VCaP (cell line): Measurements from ENCODE around the gene ZNF564.

Experiments
- H3K27ac ChIP-seq: fragments of 450-650 bp; 2 replicates; pipeline ENCODE4 v1.5.1; 2017
- TF ChIP-seq, protein P1 (sequence below): fragments of 450-650 bp; conservative IDR thresholded peaks from 2 replicates; pipeline ENCODE4 v1.5.1; 2017; ENCODE audit warnings: mild to moderate bottlenecking, moderate library complexity

ZNF564 gene

DNA sequence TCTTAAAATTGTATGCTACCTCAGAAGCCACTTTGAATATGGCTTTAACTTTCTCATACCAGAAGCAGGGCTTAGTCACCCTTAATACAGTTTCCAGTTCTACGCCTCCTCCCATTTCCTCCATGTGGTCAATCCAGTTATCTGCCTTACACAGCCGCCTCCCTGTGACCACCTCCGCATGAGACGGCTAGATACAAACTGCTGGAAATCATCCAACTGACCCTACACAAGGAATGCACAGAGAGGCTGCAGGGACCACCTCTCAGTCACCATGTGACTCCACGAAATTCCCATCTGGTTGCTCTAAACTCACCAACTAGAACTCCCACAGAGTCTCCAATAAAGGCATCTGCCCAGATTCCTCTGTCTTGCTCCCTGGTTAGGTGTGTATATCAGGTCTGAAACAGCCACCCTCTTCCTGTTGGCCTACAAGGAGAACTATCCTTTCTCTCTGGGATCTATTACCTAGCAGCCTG lies 6.8 kb downstream of the ZNF564 start:
- TF ChIP-seq, protein P1, sequence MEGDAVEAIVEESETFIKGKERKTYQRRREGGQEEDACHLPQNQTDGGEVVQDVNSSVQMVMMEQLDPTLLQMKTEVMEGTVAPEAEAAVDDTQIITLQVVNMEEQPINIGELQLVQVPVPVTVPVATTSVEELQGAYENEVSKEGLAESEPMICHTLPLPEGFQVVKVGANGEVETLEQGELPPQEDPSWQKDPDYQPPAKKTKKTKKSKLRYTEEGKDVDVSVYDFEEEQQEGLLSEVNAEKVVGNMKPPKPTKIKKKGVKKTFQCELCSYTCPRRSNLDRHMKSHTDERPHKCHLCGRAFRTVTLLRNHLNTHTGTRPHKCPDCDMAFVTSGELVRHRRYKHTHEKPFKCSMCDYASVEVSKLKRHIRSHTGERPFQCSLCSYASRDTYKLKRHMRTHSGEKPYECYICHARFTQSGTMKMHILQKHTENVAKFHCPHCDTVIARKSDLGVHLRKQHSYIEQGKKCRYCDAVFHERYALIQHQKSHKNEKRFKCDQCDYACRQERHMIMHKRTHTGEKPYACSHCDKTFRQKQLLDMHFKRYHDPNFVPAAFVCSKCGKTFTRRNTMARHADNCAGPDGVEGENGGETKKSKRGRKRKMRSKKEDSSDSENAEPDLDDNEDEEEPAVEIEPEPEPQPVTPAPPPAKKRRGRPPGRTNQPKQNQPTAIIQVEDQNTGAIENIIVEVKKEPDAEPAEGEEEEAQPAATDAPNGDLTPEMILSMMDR, result no peak
- H3K27ac ChIP-seq, result no peak overlapping the region

DNA sequence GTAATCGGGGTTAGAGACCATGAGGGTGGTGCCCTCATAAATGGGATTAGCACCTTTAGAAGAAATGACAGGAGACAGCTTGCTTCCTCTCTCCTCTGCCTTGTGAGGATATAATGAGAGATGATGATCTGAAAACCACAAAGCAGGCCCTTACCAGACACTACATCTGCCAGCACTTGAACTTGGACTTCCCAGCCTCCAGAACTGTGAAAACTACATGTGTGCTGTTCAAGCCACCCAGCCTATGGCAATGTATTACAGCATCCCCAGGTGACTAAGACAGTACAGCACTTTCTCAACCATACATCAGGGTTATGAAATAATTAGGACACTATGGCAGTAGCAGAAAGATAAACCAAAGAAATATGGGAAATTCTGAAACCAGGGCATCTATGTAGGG lies 7.4 kb downstream of the ZNF564 start:
- H3K27ac ChIP-seq, result no peak overlapping the region
- TF ChIP-seq, protein P1, result no peak

DNA sequence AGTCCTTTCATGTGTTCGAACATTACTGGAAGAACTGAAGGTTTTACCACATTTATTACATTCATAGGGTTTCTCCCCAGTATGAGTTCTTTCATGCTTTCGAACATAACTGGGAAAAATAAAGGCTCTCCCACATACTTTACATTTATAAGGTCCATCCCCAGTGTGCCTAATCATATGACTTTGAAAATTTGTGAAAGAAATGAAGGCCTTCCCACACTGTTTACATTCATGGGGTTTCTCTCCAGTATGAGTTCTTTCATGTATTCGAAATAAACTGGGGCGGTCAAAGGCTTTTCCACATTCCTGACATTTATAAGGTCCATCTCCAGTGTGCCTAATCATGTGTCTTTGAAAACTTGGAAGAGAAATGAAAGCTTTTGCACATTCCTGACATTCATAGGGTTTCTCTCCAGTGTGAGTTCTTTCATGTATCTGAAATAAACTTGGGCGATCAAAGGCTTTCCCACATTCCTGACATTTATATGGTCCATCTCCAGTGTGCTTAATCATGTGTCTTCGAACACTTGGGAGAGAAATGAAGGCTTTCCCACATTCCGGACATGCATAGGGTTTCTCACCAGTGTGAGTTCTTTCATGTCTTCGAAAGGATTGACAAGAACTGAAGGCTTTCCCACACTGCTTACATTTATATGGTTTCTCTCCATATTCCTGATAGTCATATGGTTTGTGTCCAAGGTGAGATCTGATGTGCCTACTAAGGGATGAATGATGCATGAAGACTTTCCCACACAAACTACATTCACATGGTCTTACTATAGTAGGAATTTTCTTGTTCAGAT lies 24.0 kb downstream of the ZNF564 start:
- TF ChIP-seq, protein P1, result no peak
- no peak overlapping the region for H3K27ac ChIP-seq

DNA sequence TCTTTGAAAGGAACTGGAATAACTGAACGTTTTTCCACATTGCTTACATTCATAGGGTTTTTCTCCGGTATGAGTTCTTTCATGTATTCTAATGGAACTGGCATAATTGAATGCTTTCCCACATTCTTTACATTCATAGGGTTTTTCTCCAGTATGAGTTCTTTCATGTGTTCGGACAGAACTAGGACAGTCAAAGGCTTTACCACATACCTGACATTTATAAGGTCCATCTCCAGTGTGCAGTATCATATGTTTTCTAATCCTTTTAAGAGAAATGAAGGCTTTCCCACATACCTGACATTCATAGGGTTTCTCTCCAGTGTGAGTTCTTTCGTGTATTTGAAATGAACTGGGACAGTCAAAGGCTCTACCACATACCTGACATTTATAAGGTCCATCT lies 24.7 kb downstream of the ZNF564 start:
- TF ChIP-seq, protein P1, result no peak
- no peak overlapping the region for H3K27ac ChIP-seq

DNA sequence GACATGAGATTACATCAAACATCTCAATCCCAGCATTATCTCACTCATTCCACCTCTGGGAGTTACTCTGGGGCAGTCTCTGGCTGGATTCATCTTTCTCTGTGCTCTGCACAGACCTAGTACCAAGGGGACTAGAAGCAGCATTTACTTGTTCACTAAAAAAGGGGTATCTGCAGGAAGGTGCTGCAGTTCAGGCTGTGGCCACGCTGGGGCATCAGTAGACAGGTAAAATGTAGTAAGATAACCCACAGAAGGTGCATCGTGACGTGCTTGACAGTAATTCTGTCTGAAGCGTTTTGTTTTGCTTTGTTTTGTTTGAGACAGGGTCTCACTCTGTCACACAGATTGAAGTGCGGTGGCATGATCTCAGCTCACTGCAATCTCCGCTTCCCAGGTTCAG lies 29.3 kb downstream of the ZNF564 start:
- no peak overlapping the region for H3K27ac ChIP-seq
- TF ChIP-seq, protein P1, result peak; percentile 69

DNA sequence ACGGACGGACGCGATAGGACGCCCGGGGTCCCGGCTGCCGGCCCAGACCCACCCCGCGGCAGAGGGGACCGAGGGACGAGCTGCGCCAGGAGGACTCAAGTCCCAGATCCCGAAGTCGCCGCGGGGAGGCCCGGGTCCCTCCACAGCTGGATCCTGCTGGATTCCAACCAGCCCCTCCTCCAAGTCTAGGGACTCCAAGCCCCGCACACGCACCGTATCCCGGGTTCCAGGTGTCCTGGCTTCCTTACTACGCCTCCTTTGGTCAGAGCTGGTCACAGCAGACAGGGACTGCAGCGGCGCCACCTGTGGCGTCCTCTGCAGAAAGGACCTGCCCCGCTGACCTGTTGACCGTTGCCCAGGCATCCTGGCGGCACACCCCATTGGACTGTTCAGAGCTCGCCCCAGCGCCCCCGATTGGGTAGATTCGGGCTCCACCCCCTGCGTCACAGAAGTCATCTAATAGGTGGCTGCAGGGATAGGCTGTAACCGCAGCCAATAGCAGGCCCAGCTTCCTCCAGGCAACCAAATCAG lies 37.7 kb downstream of the ZNF564 start:
- TF ChIP-seq, protein P1, result no peak
- no peak overlapping the region for H3K27ac ChIP-seq

DNA sequence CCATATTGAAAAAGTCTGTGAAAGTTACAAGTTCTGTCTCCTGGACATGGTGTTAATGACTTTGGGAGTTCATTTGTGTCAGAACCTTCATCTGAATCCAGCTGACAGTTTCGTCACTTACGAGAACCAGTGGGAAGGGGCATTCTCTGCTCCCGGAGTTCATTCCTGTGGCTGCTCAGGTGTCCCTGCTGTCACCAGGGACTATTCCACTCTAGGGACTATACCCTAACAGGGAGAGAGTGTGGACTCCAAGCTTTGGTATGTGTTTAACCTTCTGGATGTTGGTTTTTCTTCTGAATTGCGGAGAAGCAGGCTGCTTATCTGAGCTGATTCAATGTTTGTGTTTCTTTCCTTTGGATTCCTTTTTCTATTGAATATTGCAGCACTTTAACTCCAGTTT lies 54.2 kb downstream of the ZNF564 start:
- H3K27ac ChIP-seq, result no peak overlapping the region
- TF ChIP-seq, protein P1, result no peak
